Mesendoderm (in vitro differentiated cells): Measurements from ENCODE around the gene STRADB.

Experiments
- DNase-seq: peaks from one replicate; pipeline ENCODE4 v3.0.0; 2013
- H2AK5ac ChIP-seq: 2 replicates; pipeline ENCODE4 v1.6.1; 2013; ENCODE audit warnings: low read length, inconsistent platforms
- H2BK120ac ChIP-seq: 2 replicates; pipeline ENCODE4 v1.6.1; 2013; ENCODE audit warnings: low read depth, mild to moderate bottlenecking, low read length, moderate library complexity, mixed read lengths
- H2BK15ac ChIP-seq: replicated peaks from 2 replicates; pipeline ENCODE4 v1.6.1; 2013; ENCODE audit warnings: low read depth, mild to moderate bottlenecking, moderate library complexity
- H2BK5ac ChIP-seq: 2 replicates; pipeline ENCODE4 v1.6.1; 2013; ENCODE audit warnings: low read length, inconsistent platforms
- H3K18ac ChIP-seq: 2 replicates; pipeline ENCODE4 v1.6.1; 2013; ENCODE audit warnings: mild to moderate bottlenecking, low read length, mixed read lengths
- H3K23ac ChIP-seq: one replicate; pipeline ENCODE4 v1.6.1; 2013; ENCODE audit warnings: low read length
- H3K27ac ChIP-seq: 2 replicates; pipeline ENCODE4 v1.5.1; 2013; ENCODE audit warnings: low read depth, mild to moderate bottlenecking, inconsistent platforms, low read length, moderate library complexity
- H3K27me3 ChIP-seq: 2 replicates; pipeline ENCODE4 v1.6.1; 2013; ENCODE audit warnings: low read length, control low read depth, mild to moderate bottlenecking, inconsistent platforms; ENCODE audit not compliant: insufficient read depth, poor library complexity
- H3K36me3 ChIP-seq: 2 replicates; pipeline ENCODE4 v1.6.1; 2013; ENCODE audit warnings: low read length, inconsistent platforms; ENCODE audit not compliant: control insufficient read depth, insufficient read depth
- H3K4ac ChIP-seq: one replicate; pipeline ENCODE4 v1.6.1; 2013; ENCODE audit warnings: low read depth, mild to moderate bottlenecking, low read length, moderate library complexity
- H3K4me1 ChIP-seq: 2 replicates; pipeline ENCODE4 v1.6.1; 2013; ENCODE audit warnings: low read depth, low read length, inconsistent platforms; ENCODE audit not compliant: control insufficient read depth
- H3K4me2 ChIP-seq: 2 replicates; pipeline ENCODE4 v1.6.1; 2013; ENCODE audit warnings: low read length
- H3K4me3 ChIP-seq: 2 replicates; pipeline ENCODE4 v1.5.1; 2013; ENCODE audit warnings: mild to moderate bottlenecking, low read length
- H3K56ac ChIP-seq: one replicate; pipeline ENCODE4 v1.6.1; 2013; ENCODE audit warnings: low read length
- H3K79me1 ChIP-seq: 2 replicates; pipeline ENCODE4 v1.6.1; 2013; ENCODE audit warnings: low read length, inconsistent platforms
- H3K79me2 ChIP-seq: 2 replicates; pipeline ENCODE4 v1.6.1; 2013; ENCODE audit warnings: mild to moderate bottlenecking, low read length; ENCODE audit not compliant: control insufficient read depth, insufficient read depth
- H3K9ac ChIP-seq: 2 replicates; pipeline ENCODE4 v1.6.1; 2013; ENCODE audit warnings: low read length, inconsistent platforms
- H4K5ac ChIP-seq: one replicate; pipeline ENCODE4 v1.6.1; 2013; ENCODE audit warnings: low read length
- H4K8ac ChIP-seq: one replicate; pipeline ENCODE4 v1.6.1; 2013; ENCODE audit warnings: low read depth, mild to moderate bottlenecking, control low read depth, low read length, moderate library complexity
- WGBS: extraction: QIAGEN DNeasy Blood & Tissue Kit; methylation state at CpG from one replicate; pipeline ENCODE4 v1.1.7; 2013; ENCODE audit warnings: low lambda C conversion rate, missing lambda C conversion rate; ENCODE audit not compliant: insufficient coverage; ENCODE audit errors: extremely low coverage; 5-methylcytosine and 5-hydroxymethylcytosine counted together

STRADB gene

GRCh38 chr2:201406077-201406662, 45.4 kb upstream of the STRADB start:
- Histone ChIP-seq H2BK15ac (no peak overlapping the region), H3K4me1 (no peaks in the 10 kb centered on the region), H3K4me2 (no peak overlapping the region), H3K27ac (no peak overlapping the region), H3K9ac (no peak overlapping the region), H3K27me3 (no peaks in the 10 kb centered on the region), H3K23ac (no peak overlapping the region), H3K4ac (no peak overlapping the region), H3K56ac (no peak overlapping the region), H3K4me3 (no peak overlapping the region), H3K18ac (no peak overlapping the region), H3K79me1 (no peaks in the 10 kb centered on the region), H2BK5ac (no peak overlapping the region), H4K8ac (no peak overlapping the region), H2BK120ac (no peak overlapping the region), H4K5ac (no peak overlapping the region), H3K79me2 (no peaks in the 10 kb centered on the region), H2AK5ac (no peak overlapping the region), H3K36me3 (no peaks in the 10 kb centered on the region)
- no peak for DNase-seq
- WGBS: no CpG with 5 or more reads among the region's 3 CpGs

DNA sequence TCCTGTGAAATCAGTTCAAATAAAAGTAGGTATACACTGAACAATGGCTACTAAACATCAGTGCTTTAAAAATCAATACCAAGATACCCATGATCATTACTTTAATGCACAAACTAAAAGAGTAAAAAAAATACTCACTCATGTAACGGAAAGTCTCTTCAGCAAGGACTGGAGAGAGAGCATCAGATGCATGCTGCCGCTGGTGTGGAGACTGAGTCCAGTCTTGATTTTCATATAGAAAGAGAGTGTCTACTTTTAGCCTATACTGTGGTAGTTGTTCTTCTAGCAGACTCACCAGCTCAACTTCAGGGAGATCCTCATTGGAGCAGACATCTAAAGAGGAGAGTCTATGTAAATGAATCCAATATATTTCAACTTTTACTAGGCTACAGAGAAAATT, 44.3 kb upstream of the STRADB start:
- H3K79me2 ChIP-seq: no peaks in the 10 kb centered on the region
- no peak overlapping the region for H4K5ac ChIP-seq
- H3K4me2 ChIP-seq: no peak overlapping the region
- H2BK120ac ChIP-seq: no peak overlapping the region
- H3K79me1 ChIP-seq: no peaks in the 10 kb centered on the region
- WGBS: no CpG with 5 or more reads among the region's 2 CpGs
- H2BK5ac ChIP-seq: no peak overlapping the region
- H3K27me3 ChIP-seq: no peaks in the 10 kb centered on the region
- no peak overlapping the region for H2BK15ac ChIP-seq
- H3K4me1 ChIP-seq: no peaks in the 10 kb centered on the region
- no peak overlapping the region for H3K18ac ChIP-seq
- H3K4me3 ChIP-seq: no peak overlapping the region
- H3K23ac ChIP-seq: no peak overlapping the region
- H3K56ac ChIP-seq: no peak overlapping the region
- H3K36me3 ChIP-seq: no peaks in the 10 kb centered on the region
- DNase-seq: no peak
- H2AK5ac ChIP-seq: no peak overlapping the region
- H3K4ac ChIP-seq: no peak overlapping the region
- H3K27ac ChIP-seq: no peak overlapping the region
- no peak overlapping the region for H4K8ac ChIP-seq
- no peak overlapping the region for H3K9ac ChIP-seq

DNA sequence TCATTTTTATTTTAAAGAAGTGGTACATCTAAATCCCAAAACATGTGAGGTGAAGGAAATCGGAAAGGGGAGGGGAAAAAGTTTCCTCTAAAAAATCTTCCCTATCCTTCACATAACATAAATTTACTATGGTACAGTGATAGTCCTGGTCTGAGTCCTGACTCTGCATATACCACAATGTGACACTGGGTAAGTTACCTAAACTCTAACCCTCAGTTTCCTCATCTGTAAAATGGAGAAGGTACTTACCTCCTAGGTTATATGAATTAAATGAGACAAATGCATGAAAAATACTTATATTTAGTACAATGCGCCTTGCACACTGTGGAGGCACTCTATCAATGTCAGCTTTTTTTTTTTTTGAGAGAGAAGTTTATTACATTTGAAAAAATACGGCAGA, 42.6 kb upstream of the STRADB start:
- WGBS: no CpG with 5 or more reads among the region's 3 CpGs
- DNase-seq: no peak
- no peaks in the 10 kb centered on the region for H3K79me2 ChIP-seq
- H3K4ac ChIP-seq: no peak overlapping the region
- no peak overlapping the region for H2BK15ac ChIP-seq
- no peak overlapping the region for H2BK120ac ChIP-seq
- H2AK5ac ChIP-seq: no peak overlapping the region
- H3K56ac ChIP-seq: no peak overlapping the region
- H3K4me2 ChIP-seq: no peak overlapping the region
- no peak overlapping the region for H3K18ac ChIP-seq
- H3K4me3 ChIP-seq: no peak overlapping the region
- H3K79me1 ChIP-seq: no peaks in the 10 kb centered on the region
- no peak overlapping the region for H3K23ac ChIP-seq
- H4K5ac ChIP-seq: no peak overlapping the region
- no peaks in the 10 kb centered on the region for H3K36me3 ChIP-seq
- H2BK5ac ChIP-seq: no peak overlapping the region
- no peaks in the 10 kb centered on the region for H3K27me3 ChIP-seq
- H3K9ac ChIP-seq: no peak overlapping the region
- no peak overlapping the region for H4K8ac ChIP-seq
- no peaks in the 10 kb centered on the region for H3K4me1 ChIP-seq
- H3K27ac ChIP-seq: no peak overlapping the region

DNA sequence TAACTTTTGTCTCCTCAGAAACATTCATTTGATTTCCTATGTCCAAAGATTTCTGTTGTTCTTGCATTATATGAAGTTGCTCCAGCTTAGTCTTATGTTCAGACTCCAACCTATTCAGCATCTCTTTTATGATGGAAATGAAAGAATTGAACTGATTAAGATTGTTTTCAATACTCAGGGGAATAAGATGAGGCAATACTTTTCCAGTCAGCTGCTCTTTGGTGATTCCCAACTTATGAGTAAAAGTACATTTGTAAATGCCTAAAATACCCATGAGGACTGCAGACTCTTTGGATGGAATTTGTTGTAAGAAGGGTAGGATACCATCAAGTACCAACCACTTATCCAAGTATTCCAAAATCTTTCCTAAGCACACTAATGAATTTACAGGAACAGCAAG, 40.1 kb upstream of the STRADB start:
- no peak overlapping the region for H3K27ac ChIP-seq
- H2BK120ac ChIP-seq: no peak overlapping the region
- no peak overlapping the region for H3K9ac ChIP-seq
- no peak overlapping the region for H3K56ac ChIP-seq
- no peak overlapping the region for H3K4me3 ChIP-seq
- no peaks in the 10 kb centered on the region for H3K79me2 ChIP-seq
- no peak overlapping the region for H4K5ac ChIP-seq
- no peaks in the 10 kb centered on the region for H3K36me3 ChIP-seq
- H2BK5ac ChIP-seq: no peak overlapping the region
- DNase-seq: no peak
- no peaks in the 10 kb centered on the region for H3K27me3 ChIP-seq
- no peak overlapping the region for H3K18ac ChIP-seq
- H3K79me1 ChIP-seq: no peaks in the 10 kb centered on the region
- H3K23ac ChIP-seq: no peak overlapping the region
- no peak overlapping the region for H3K4me2 ChIP-seq
- no peak overlapping the region for H2BK15ac ChIP-seq
- no peak overlapping the region for H3K4ac ChIP-seq
- H2AK5ac ChIP-seq: no peak overlapping the region
- no peak overlapping the region for H4K8ac ChIP-seq
- H3K4me1 ChIP-seq: no peaks in the 10 kb centered on the region

GRCh38 chr2:201413143-201413542, 38.4 kb upstream of the STRADB start:
- Histone ChIP-seq H3K23ac (no peak overlapping the region), H3K4me2 (no peak overlapping the region), H3K79me2 (no peaks in the 10 kb centered on the region), H3K27me3 (no peaks in the 10 kb centered on the region), H2BK5ac (no peak overlapping the region), H3K18ac (no peak overlapping the region), H2BK15ac (no peak overlapping the region), H3K36me3 (no peaks in the 10 kb centered on the region), H2AK5ac (no peak overlapping the region), H2BK120ac (no peak overlapping the region), H4K5ac (no peak overlapping the region), H3K4ac (no peak overlapping the region), H3K79me1 (no peaks in the 10 kb centered on the region), H3K9ac (no peak overlapping the region), H3K56ac (no peak overlapping the region), H3K27ac (no peak overlapping the region), H3K4me1 (no peaks in the 10 kb centered on the region), H4K8ac (no peak overlapping the region), H3K4me3 (no peak overlapping the region)
- peak; percentile 44 for DNase-seq
- no CpG with 5 or more reads among the region's 2 CpGs for WGBS

- no CpG with 5 or more reads among the region's 4 CpGs for WGBS
- H3K79me2 ChIP-seq: no peaks in the 10 kb centered on the region
- no peak overlapping the region for H3K4me2 ChIP-seq
- no peaks in the 10 kb centered on the region for H3K27me3 ChIP-seq
- H3K4ac ChIP-seq: no peak overlapping the region
- H3K23ac ChIP-seq: no peak overlapping the region
- no peak overlapping the region for H2BK120ac ChIP-seq
- H2BK5ac ChIP-seq: no peak overlapping the region
- no peak overlapping the region for H4K8ac ChIP-seq
- H3K18ac ChIP-seq: no peak overlapping the region
- no peak overlapping the region for H2BK15ac ChIP-seq
- H4K5ac ChIP-seq: no peak overlapping the region
- H2AK5ac ChIP-seq: no peak overlapping the region
- no peaks in the 10 kb centered on the region for H3K79me1 ChIP-seq
- no peak overlapping the region for H3K9ac ChIP-seq
- no peak overlapping the region for H3K56ac ChIP-seq
- no peaks in the 10 kb centered on the region for H3K36me3 ChIP-seq
- H3K4me1 ChIP-seq: no peaks in the 10 kb centered on the region
- no peak overlapping the region for H3K27ac ChIP-seq
- H3K4me3 ChIP-seq: no peak overlapping the region
- no peak for DNase-seq
Observed at GRCh38 chr2:201413552-201413951, 38.0 kb upstream of the STRADB start.
